ENCODE data around the gene TAC4. TPM values are rescaled to one million over a fixed set of nuclear protein-coding genes. Genes with fewer than 3 reads are reported as not detected.

Gene TAC4
- total RNA-seq, 1 experiment from 2014 or later: not detected

- no peak for DNase-seq (ENCODE audit: low read depth)
Observed at GRCh38 chr17:49814781-49815529, 32.9 kb downstream of the TAC4 start.

GRCh38 chr17:49809056-49809455 lies 38.8 kb downstream of the TAC4 start:
- DNase-seq (ENCODE audit: low read depth): no peak

- DNase-seq (ENCODE audit: low read depth): no peak
Observed at GRCh38 chr17:49798738-49799137, 49.1 kb downstream of the TAC4 start.

GRCh38 chr17:49798182-49798581 lies 49.7 kb downstream of the TAC4 start:
- DNase-seq (ENCODE audit: low read depth): no peak

- no peak for DNase-seq (ENCODE audit: low read depth)
Observed at GRCh38 chr17:49795372-49795771, 52.5 kb downstream of the TAC4 start.

- no peak for DNase-seq (ENCODE audit: low read depth)
Observed at GRCh38 chr17:49793309-49793708, 54.6 kb downstream of the TAC4 start.

- no peak for DNase-seq (ENCODE audit: low read depth)
Observed at GRCh38 chr17:49789243-49789578, 58.7 kb downstream of the TAC4 start.

- peak; percentile 99 for DNase-seq (ENCODE audit: low read depth)
Observed at GRCh38 chr17:49788478-49789242, 59.2 kb downstream of the TAC4 start, which contains the start of gene KAT7. KAT7 (plus strand) TSS chr17:49788681; CDS start chr17:49788835, 154 bp downstream.

Other genes with a start within 250 kb of the TAC4 start
- gene SPOP, start 170.0 kb downstream of the TAC4 start, total RNA-seq (2014; rRNA removed): 32.0 and 32.7 TPM in 2 replicates
- gene SLC35B1, start 140.1 kb downstream of the TAC4 start, total RNA-seq (2014; rRNA removed): 73.8 and 108 TPM in 2 replicates
- gene FAM117A, start 83.9 kb downstream of the TAC4 start, total RNA-seq (2014; rRNA removed): 14.8 and 15.5 TPM in 2 replicates
- 36.3 and 38.2 TPM in 2 replicates for gene KAT7, start 59.4 kb downstream of the TAC4 start, total RNA-seq (2014; rRNA removed)
- 0.06 TPM in 1 of 2 replicates, not detected in the other for gene DLX4, start 121.1 kb upstream of the TAC4 start, total RNA-seq (2014; rRNA removed)
- 0.29 and 0.32 TPM in 2 replicates for gene DLX3, start 147.2 kb upstream of the TAC4 start, total RNA-seq (2014; rRNA removed)
- 382 and 426 TPM in 2 replicates for gene ITGA3, start 208.0 kb upstream of the TAC4 start, total RNA-seq (2014; rRNA removed)
- gene PDK2, start 247.3 kb upstream of the TAC4 start, total RNA-seq (2014; rRNA removed): 22.3 and 22.5 TPM in 2 replicates